ENCODE measurements around the gene MCM5. TPM values are rescaled to one million over a fixed set of nuclear protein-coding genes. Genes with fewer than 3 reads are reported as not detected.

Gene MCM5
- total RNA-seq, 1 experiment from 2014 or later, result 107 TPM

DNA sequence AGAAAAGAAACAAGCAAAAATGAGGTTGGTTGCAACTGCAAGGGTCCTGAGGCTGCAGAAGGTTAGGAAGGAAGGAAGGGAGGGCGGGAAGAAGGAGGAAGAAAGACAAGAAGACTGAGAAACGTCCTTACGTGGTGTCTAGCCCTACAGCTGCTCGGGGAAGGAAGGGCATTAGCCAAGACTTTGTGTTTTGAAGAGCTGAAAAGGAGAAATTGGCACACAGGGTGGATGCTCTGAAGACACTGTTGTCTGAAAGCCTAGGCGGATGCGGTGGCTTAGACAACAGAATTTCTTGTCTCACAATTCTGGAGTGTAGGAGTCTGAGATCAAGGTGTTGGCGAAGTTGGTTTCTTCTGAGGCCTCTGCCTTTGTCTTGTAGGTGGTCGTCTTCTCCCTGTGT, 60.7 kb downstream of the MCM5 start:
- BruUV-seq (replicated peaks), result no TSS peak
- no peaks in the 10 kb centered on the region for H3K9me3 ChIP-seq
- H3K4me1 ChIP-seq, result no peaks in the 10 kb centered on the region
- no peak for DNase-seq
- TF ChIP-seq, protein P1, sequence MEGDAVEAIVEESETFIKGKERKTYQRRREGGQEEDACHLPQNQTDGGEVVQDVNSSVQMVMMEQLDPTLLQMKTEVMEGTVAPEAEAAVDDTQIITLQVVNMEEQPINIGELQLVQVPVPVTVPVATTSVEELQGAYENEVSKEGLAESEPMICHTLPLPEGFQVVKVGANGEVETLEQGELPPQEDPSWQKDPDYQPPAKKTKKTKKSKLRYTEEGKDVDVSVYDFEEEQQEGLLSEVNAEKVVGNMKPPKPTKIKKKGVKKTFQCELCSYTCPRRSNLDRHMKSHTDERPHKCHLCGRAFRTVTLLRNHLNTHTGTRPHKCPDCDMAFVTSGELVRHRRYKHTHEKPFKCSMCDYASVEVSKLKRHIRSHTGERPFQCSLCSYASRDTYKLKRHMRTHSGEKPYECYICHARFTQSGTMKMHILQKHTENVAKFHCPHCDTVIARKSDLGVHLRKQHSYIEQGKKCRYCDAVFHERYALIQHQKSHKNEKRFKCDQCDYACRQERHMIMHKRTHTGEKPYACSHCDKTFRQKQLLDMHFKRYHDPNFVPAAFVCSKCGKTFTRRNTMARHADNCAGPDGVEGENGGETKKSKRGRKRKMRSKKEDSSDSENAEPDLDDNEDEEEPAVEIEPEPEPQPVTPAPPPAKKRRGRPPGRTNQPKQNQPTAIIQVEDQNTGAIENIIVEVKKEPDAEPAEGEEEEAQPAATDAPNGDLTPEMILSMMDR (IDR thresholded peaks at IDR 0.05; ENCODE audit: insufficient read depth in 1 of 2, low read depth in 1 of 2, low read length in 1 of 2, severe bottlenecking in 1 of 2, unreplicated experiment in 1 of 2), result no peak
- H3K4me3 Mint-ChIP-seq (ENCODE audit: unreplicated experiment), result no peak overlapping the region
- CTCF ChIA-PET, result no interaction called here
- H3K27ac Mint-ChIP-seq (ENCODE audit: unreplicated experiment), result no peak overlapping the region
- no peaks in the 10 kb centered on the region for H3K36me3 ChIP-seq (ENCODE audit: control insufficient read depth, insufficient read depth, low read length)
- no peaks in the 10 kb centered on the region for H3K36me3 Mint-ChIP-seq (ENCODE audit: insufficient read depth, unreplicated experiment)
- H3K27me3 Mint-ChIP-seq (ENCODE audit: insufficient read depth, unreplicated experiment), result no peaks in the 10 kb centered on the region
- intact Hi-C loops (cut with micrococcal nuclease; ENCODE audit: unreplicated experiment), result no loop called here
- no peaks in the 10 kb centered on the region for H3K4me1 Mint-ChIP-seq (ENCODE audit: low read depth, unreplicated experiment)
- peaks cover 12% of the 10 kb centered on the region for H3K9me3 Mint-ChIP-seq (ENCODE audit: unreplicated experiment)
- POLR2A ChIA-PET, result no interaction called here
- no peaks in the 10 kb centered on the region for H3K27me3 ChIP-seq (replicated peaks; ENCODE audit: control insufficient read depth, insufficient read depth, low read length)
- no peak overlapping the region for H3K4me3 ChIP-seq (ENCODE audit: low read depth, low read length)

DNA sequence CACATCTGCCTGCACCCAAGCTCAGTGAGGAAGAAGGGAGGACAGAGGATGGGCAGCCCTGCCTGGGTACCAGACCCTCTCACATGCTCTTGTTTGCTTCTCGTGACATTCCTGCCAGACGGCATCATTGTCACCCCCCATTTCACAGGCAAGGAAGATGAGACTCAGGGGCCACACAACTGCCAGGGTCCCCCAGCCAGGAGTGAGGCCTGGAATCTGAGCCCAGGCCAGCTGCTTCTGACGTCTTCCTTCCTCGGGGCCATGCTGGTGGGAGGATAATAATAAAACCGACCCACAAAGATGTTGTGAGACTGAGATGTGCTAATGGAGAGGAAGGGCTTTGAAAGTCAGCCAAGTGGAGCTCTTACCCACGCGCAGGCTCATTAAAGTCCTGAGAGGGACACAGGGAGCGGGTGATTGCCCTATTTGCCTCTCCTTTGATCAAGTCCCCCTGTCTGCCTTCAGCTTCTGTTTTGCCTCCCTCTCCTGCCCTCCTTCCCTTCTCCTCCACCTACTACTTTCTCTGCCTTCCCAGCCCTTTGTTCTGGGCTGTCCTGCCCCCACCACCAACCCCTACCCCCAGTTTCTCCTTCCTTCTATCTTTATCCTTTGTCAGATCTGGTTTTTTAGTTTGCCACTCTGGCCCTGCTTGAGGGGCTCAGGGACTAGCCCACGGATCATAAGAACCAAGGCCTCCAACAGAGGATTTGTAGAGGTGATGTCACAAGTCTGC, 62.7 kb downstream of the MCM5 start:
- no peaks in the 10 kb centered on the region for H3K4me1 Mint-ChIP-seq (ENCODE audit: low read depth, unreplicated experiment)
- H3K36me3 Mint-ChIP-seq (ENCODE audit: insufficient read depth, unreplicated experiment), result no peaks in the 10 kb centered on the region
- POLR2A ChIA-PET, result no interaction called here

DNA sequence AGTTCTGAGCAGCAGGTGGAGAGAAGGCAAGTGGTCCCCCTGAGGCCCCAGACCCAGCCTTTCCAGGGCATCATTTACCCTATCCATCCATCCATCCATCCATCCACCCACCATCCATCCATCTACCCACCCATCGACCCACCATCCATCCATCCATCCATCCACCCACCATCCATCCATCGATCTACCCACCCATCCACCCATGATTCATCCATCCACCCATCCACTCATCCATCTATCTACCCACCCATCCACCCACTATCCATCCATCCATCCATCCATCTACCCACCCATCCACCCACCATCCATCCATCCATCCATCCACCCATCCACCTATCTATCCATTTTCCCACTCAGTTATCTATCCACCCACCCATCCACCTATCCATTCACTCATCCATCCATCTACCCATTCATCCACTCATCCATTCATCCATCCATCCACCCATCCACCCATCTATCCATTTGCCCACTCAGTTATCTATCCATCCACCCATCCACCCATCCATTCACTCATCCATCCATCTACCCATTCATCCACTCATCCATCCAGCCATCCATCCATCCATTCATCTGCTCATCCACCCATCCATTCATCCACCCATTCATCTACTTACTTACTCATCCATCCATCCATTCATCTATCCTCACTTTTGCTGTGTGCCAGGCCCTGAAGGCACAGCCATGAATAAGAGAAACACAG, 63.4 kb downstream of the MCM5 start:
- DNase-seq, result no peak
- H3K27me3 ChIP-seq (replicated peaks; ENCODE audit: control insufficient read depth, insufficient read depth, low read length), result no peaks in the 10 kb centered on the region
- Mint-ChIP-seq H3K4me3 (ENCODE audit: unreplicated experiment) (no peak overlapping the region), H3K36me3 (ENCODE audit: insufficient read depth, unreplicated experiment) (no peaks in the 10 kb centered on the region), H3K4me1 (ENCODE audit: low read depth, unreplicated experiment) (no peaks in the 10 kb centered on the region), H3K27me3 (ENCODE audit: insufficient read depth, unreplicated experiment) (no peaks in the 10 kb centered on the region), H3K27ac (ENCODE audit: unreplicated experiment) (no peak overlapping the region), H3K9me3 (ENCODE audit: unreplicated experiment) (peaks cover 12% of the 10 kb centered on the region)
- no peaks in the 10 kb centered on the region for H3K36me3 ChIP-seq (ENCODE audit: control insufficient read depth, insufficient read depth, low read length)
- POLR2A ChIA-PET, result no interaction called here
- intact Hi-C loops (cut with micrococcal nuclease; ENCODE audit: unreplicated experiment), result no loop called here
- H3K9me3 ChIP-seq, result no peaks in the 10 kb centered on the region
- CTCF ChIA-PET, result no interaction called here
- no TSS peak for BruUV-seq (replicated peaks)
- TF ChIP-seq, protein P1 (IDR thresholded peaks at IDR 0.05; ENCODE audit: insufficient read depth in 1 of 2, low read depth in 1 of 2, low read length in 1 of 2, severe bottlenecking in 1 of 2, unreplicated experiment in 1 of 2), result no peak
- H3K4me3 ChIP-seq (ENCODE audit: low read depth, low read length), result no peak overlapping the region
- no peaks in the 10 kb centered on the region for H3K4me1 ChIP-seq

More for the DNA sequence above, 62.7 kb downstream of the MCM5 start:
- H3K4me3 Mint-ChIP-seq (ENCODE audit: unreplicated experiment), result no peak overlapping the region
- intact Hi-C loops (cut with micrococcal nuclease; ENCODE audit: unreplicated experiment), result no loop called here
- Histone ChIP-seq H3K27me3 (replicated peaks; ENCODE audit: control insufficient read depth, insufficient read depth, low read length) (no peaks in the 10 kb centered on the region), H3K4me1 (no peaks in the 10 kb centered on the region), H3K36me3 (ENCODE audit: control insufficient read depth, insufficient read depth, low read length) (no peaks in the 10 kb centered on the region), H3K4me3 (ENCODE audit: low read depth, low read length) (no peak overlapping the region), H3K9me3 (no peaks in the 10 kb centered on the region)
- DNase-seq, result no peak
- no peaks in the 10 kb centered on the region for H3K27me3 Mint-ChIP-seq (ENCODE audit: insufficient read depth, unreplicated experiment)
- no peak overlapping the region for H3K27ac Mint-ChIP-seq (ENCODE audit: unreplicated experiment)
- H3K9me3 Mint-ChIP-seq (ENCODE audit: unreplicated experiment), result peaks cover 12% of the 10 kb centered on the region
- TF ChIP-seq, protein P1 (IDR thresholded peaks at IDR 0.05; ENCODE audit: insufficient read depth in 1 of 2, low read depth in 1 of 2, low read length in 1 of 2, severe bottlenecking in 1 of 2, unreplicated experiment in 1 of 2), result no peak
- CTCF ChIA-PET, result no interaction called here
- BruUV-seq (replicated peaks), result no TSS peak
